Measurements from ENCODE around the gene KLHL2. TPM values are rescaled to one million over a fixed set of nuclear protein-coding genes. Genes with fewer than 3 reads are reported as not detected.
A peak's percentile ranks its signal among the peaks of the same experiment; 100 is the strongest.

Gene KLHL2
- total and polyA plus RNA-seq, 4 experiments from 2014 or later = 2.1 to 19.3 (median 13.3) TPM

GRCh38 chr4:165288226-165288625 is 80.9 kb downstream of the KLHL2 start:
- Histone ChIP-seq H3K36me3 (ENCODE audit: insufficient read depth, low read length) (no peaks in the 10 kb centered on the region), H3K4me1 (ENCODE audit: insufficient read depth, low read length) (peaks cover 7% of the 10 kb centered on the region), H3K4me3 (ENCODE audit: low read length in 2 of 2) (no peak overlapping the region), H3K27me3 (ENCODE audit: insufficient read depth, low read length) (no peaks in the 10 kb centered on the region), H3K9me3 (ENCODE audit: control insufficient read depth in 1 of 2, low read length in 2 of 2) (no peaks in the 10 kb centered on the region), H3K27ac (ENCODE audit: low read depth, low read length) (no peak overlapping the region)
- ChIA-PET POLR2A (ENCODE audit: partially characterized antibody) (no interaction called here), CTCF (ENCODE audit: partially characterized antibody) (interaction anchor here (1.9 kb wide), 1 partner anchor 157 kb away, joined by 7 read pairs; no protein-coding TSS in a partner anchor)
- peaks cover 25 to 36% (median 31%) of the 10 kb centered on the region in 4 donors for H3K4me1 Mint-ChIP-seq
- H3K9me3 Mint-ChIP-seq = no peaks in the 10 kb centered on the region
- no peaks in the 10 kb centered on the region for H3K27me3 Mint-ChIP-seq
- H3K36me3 Mint-ChIP-seq = peaks cover 17 to 23% of the 10 kb centered on the region in 2 donors
- intact Hi-C loops (cut with micrococcal nuclease) = no loop called here
- no peak overlapping the region for H3K27ac Mint-ChIP-seq
- H3K4me3 Mint-ChIP-seq = no peak overlapping the region
- no peak for DNase-seq

- H3K36me3 Mint-ChIP-seq = peaks cover 17 to 20% of the 10 kb centered on the region in 2 donors
- H3K27ac Mint-ChIP-seq = no peak overlapping the region
- peaks cover 7% of the 10 kb centered on the region for H3K4me1 ChIP-seq (ENCODE audit: insufficient read depth, low read length)
- ChIA-PET POLR2A (ENCODE audit: partially characterized antibody) (no interaction called here), CTCF (ENCODE audit: partially characterized antibody) (interaction anchor here (0.6 to 1.9 kb wide), 3 partner anchors 54 to 216 kb away, joined by 3 to 7 read pairs (median 3); no protein-coding TSS in a partner anchor)
- H3K27me3 ChIP-seq (ENCODE audit: insufficient read depth, low read length) = no peaks in the 10 kb centered on the region
- H3K9me3 ChIP-seq (ENCODE audit: control insufficient read depth in 1 of 2, low read length in 2 of 2) = no peaks in the 10 kb centered on the region
- H3K36me3 ChIP-seq (ENCODE audit: insufficient read depth, low read length) = no peaks in the 10 kb centered on the region
- H3K27me3 Mint-ChIP-seq = no peaks in the 10 kb centered on the region
- no peak overlapping the region for H3K4me3 ChIP-seq (ENCODE audit: low read length in 2 of 2)
- intact Hi-C loops (cut with micrococcal nuclease) = no loop called here
- no peak overlapping the region for H3K27ac ChIP-seq (ENCODE audit: low read depth, low read length)
- DNase-seq = no peak
- no peaks in the 10 kb centered on the region for H3K9me3 Mint-ChIP-seq
- peaks cover 25 to 36% (median 31%) of the 10 kb centered on the region in 4 donors for H3K4me1 Mint-ChIP-seq
- no peak overlapping the region for H3K4me3 Mint-ChIP-seq
Measured at GRCh38 chr4:165288639-165289422, 81.5 kb downstream of the KLHL2 start.

- Mint-ChIP-seq H3K4me1 (peaks cover 27 to 40% (median 33%) of the 10 kb centered on the region in 4 donors), H3K4me3 (no peak overlapping the region)
- no peak overlapping the region for H3K4me3 ChIP-seq (ENCODE audit: low read length in 2 of 2)
Measured at GRCh38 chr4:165289423-165289785, 82.0 kb downstream of the KLHL2 start.

GRCh38 chr4:165293061-165293460 is 85.7 kb downstream of the KLHL2 start:
- intact Hi-C loops (cut with micrococcal nuclease) = no loop called here
- Mint-ChIP-seq H3K9me3 (no peaks in the 10 kb centered on the region), H3K4me1 (peaks cover 13 to 25% (median 22%) of the 10 kb centered on the region in 4 donors), H3K27ac (no peak overlapping the region), H3K27me3 (no peaks in the 10 kb centered on the region), H3K36me3 (peaks cover 27% of the 10 kb centered on the region in 2 donors), H3K4me3 (no peak overlapping the region)
- CTCF ChIA-PET (ENCODE audit: partially characterized antibody) = no interaction called here
- Histone ChIP-seq H3K27me3 (ENCODE audit: insufficient read depth, low read length) (no peaks in the 10 kb centered on the region), H3K36me3 (ENCODE audit: insufficient read depth, low read length) (peaks cover 7% of the 10 kb centered on the region), H3K4me3 (ENCODE audit: low read length in 2 of 2) (no peak overlapping the region), H3K9me3 (ENCODE audit: control insufficient read depth in 1 of 2, low read length in 2 of 2) (no peaks in the 10 kb centered on the region), H3K4me1 (ENCODE audit: insufficient read depth, low read length) (peaks cover 13% of the 10 kb centered on the region), H3K27ac (ENCODE audit: low read depth, low read length) (no peak overlapping the region)
- POLR2A ChIA-PET (ENCODE audit: partially characterized antibody) = interaction anchor here (1.1 kb wide), 1 partner anchor 35 kb away, joined by 3 read pairs; the partner anchor contains the start of gene MSMO1
- no peak for DNase-seq

More at GRCh38 chr4:165289423-165289785, 82.0 kb downstream of the KLHL2 start:
- Mint-ChIP-seq H3K27ac (no peak overlapping the region), H3K9me3 (no peaks in the 10 kb centered on the region), H3K27me3 (no peaks in the 10 kb centered on the region), H3K36me3 (peaks cover 13 to 16% of the 10 kb centered on the region in 2 donors)
- H3K27me3 ChIP-seq (ENCODE audit: insufficient read depth, low read length) = no peaks in the 10 kb centered on the region
- no peaks in the 10 kb centered on the region for H3K9me3 ChIP-seq (ENCODE audit: control insufficient read depth in 1 of 2, low read length in 2 of 2)
- H3K27ac ChIP-seq (ENCODE audit: low read depth, low read length) = no peak overlapping the region
- ChIA-PET CTCF (ENCODE audit: partially characterized antibody) (interaction anchor here (0.6 to 1.9 kb wide), 3 partner anchors 53 to 215 kb away, joined by 3 to 7 read pairs (median 3); no protein-coding TSS in a partner anchor), POLR2A (ENCODE audit: partially characterized antibody) (no interaction called here)
- intact Hi-C loops (cut with micrococcal nuclease) = no loop called here
- no peak for DNase-seq
- no peaks in the 10 kb centered on the region for H3K36me3 ChIP-seq (ENCODE audit: insufficient read depth, low read length)
- H3K4me1 ChIP-seq (ENCODE audit: insufficient read depth, low read length) = peaks cover 10% of the 10 kb centered on the region

- Histone ChIP-seq H3K36me3 (ENCODE audit: insufficient read depth, low read length) (peaks cover 9% of the 10 kb centered on the region), H3K27me3 (ENCODE audit: insufficient read depth, low read length) (no peaks in the 10 kb centered on the region), H3K9me3 (ENCODE audit: control insufficient read depth in 1 of 2, low read length in 2 of 2) (no peaks in the 10 kb centered on the region), H3K4me3 (ENCODE audit: low read length in 2 of 2) (no peak overlapping the region), H3K4me1 (ENCODE audit: insufficient read depth, low read length) (peaks cover 13% of the 10 kb centered on the region), H3K27ac (ENCODE audit: low read depth, low read length) (no peak overlapping the region)
- peaks cover 30 to 32% of the 10 kb centered on the region in 2 donors for H3K36me3 Mint-ChIP-seq
- H3K9me3 Mint-ChIP-seq = no peaks in the 10 kb centered on the region
- ChIA-PET POLR2A (ENCODE audit: partially characterized antibody) (no interaction called here), CTCF (ENCODE audit: partially characterized antibody) (interaction anchor here (0.9 kb wide), 1 partner anchor 12 kb away, joined by 3 read pairs; no protein-coding TSS in a partner anchor)
- DNase-seq = no peak
- intact Hi-C loops (cut with micrococcal nuclease) = no loop called here
- H3K27ac Mint-ChIP-seq = peak overlapping the region in 2 of 7 donors; percentile 30 to 52
- H3K4me3 Mint-ChIP-seq = no peak overlapping the region
- no peaks in the 10 kb centered on the region for H3K27me3 Mint-ChIP-seq
- H3K4me1 Mint-ChIP-seq = peaks cover 12 to 17% (median 14%) of the 10 kb centered on the region in 4 donors
Measured at GRCh38 chr4:165293927-165294649, 86.7 kb downstream of the KLHL2 start.

GRCh38 chr4:165294907-165295306 is 87.5 kb downstream of the KLHL2 start:
- Histone ChIP-seq H3K4me3 (ENCODE audit: low read length in 2 of 2) (no peak overlapping the region), H3K27ac (ENCODE audit: low read depth, low read length) (no peak overlapping the region), H3K9me3 (ENCODE audit: control insufficient read depth in 1 of 2, low read length in 2 of 2) (no peaks in the 10 kb centered on the region), H3K27me3 (ENCODE audit: insufficient read depth, low read length) (no peaks in the 10 kb centered on the region), H3K36me3 (ENCODE audit: insufficient read depth, low read length) (peaks cover 9% of the 10 kb centered on the region), H3K4me1 (ENCODE audit: insufficient read depth, low read length) (peaks cover 13% of the 10 kb centered on the region)
- no peaks in the 10 kb centered on the region for H3K27me3 Mint-ChIP-seq
- peak in 4 of 5 donors; percentile 6 to 17 (median 16) for DNase-seq
- intact Hi-C loops (cut with micrococcal nuclease) = no loop called here
- H3K36me3 Mint-ChIP-seq = peaks cover 36 to 39% of the 10 kb centered on the region in 2 donors
- peaks cover 9 to 17% (median 14%) of the 10 kb centered on the region in 4 donors for H3K4me1 Mint-ChIP-seq
- peak overlapping the region in 6 of 8 donors; percentile 11 to 66 (median 30) for H3K4me3 Mint-ChIP-seq
- H3K27ac Mint-ChIP-seq = peak overlapping the region in 3 of 7 donors; percentile 50 to 80 (median 60)
- no peaks in the 10 kb centered on the region for H3K9me3 Mint-ChIP-seq
- ChIA-PET POLR2A (ENCODE audit: partially characterized antibody) (interaction anchor here (0.8 kb wide), 1 partner anchor 32 kb away, joined by 3 read pairs; the partner anchor contains the start of gene MSMO1), CTCF (ENCODE audit: partially characterized antibody) (no interaction called here)

GRCh38 chr4:165297626-165298025 is 90.3 kb downstream of the KLHL2 start:
- peaks cover 20 to 30% (median 24%) of the 10 kb centered on the region in 4 donors for H3K4me1 Mint-ChIP-seq
- peaks cover 31 to 43% of the 10 kb centered on the region in 2 donors for H3K36me3 Mint-ChIP-seq
- peaks cover 9% of the 10 kb centered on the region for H3K36me3 ChIP-seq (ENCODE audit: insufficient read depth, low read length)
- H3K4me1 ChIP-seq (ENCODE audit: insufficient read depth, low read length) = peaks cover 26% of the 10 kb centered on the region
- intact Hi-C loops (cut with micrococcal nuclease) = no loop called here
- no peak for DNase-seq
- no peak overlapping the region for H3K27ac Mint-ChIP-seq
- H3K27me3 ChIP-seq (ENCODE audit: insufficient read depth, low read length) = no peaks in the 10 kb centered on the region
- no peaks in the 10 kb centered on the region for H3K9me3 ChIP-seq (ENCODE audit: control insufficient read depth in 1 of 2, low read length in 2 of 2)
- CTCF ChIA-PET (ENCODE audit: partially characterized antibody) = interaction anchor here (1.5 kb wide), 1 partner anchor 166 kb away, joined by 4 read pairs; no protein-coding TSS in a partner anchor
- no peak overlapping the region for H3K27ac ChIP-seq (ENCODE audit: low read depth, low read length)
- H3K9me3 Mint-ChIP-seq = no peaks in the 10 kb centered on the region
- no peak overlapping the region for H3K4me3 Mint-ChIP-seq
- no peaks in the 10 kb centered on the region for H3K27me3 Mint-ChIP-seq
- no peak overlapping the region for H3K4me3 ChIP-seq (ENCODE audit: low read length in 2 of 2)
- POLR2A ChIA-PET (ENCODE audit: partially characterized antibody) = no interaction called here

All from CD4-positive, alpha-beta memory T cell (primary cell).